ENCODE results near the gene SEMA6D. TPM values are rescaled to one million over a fixed set of nuclear protein-coding genes. Genes with fewer than 3 reads are reported as not detected.

SEMA6D gene
- total RNA-seq, 1 donor from 2014 or later, result 54.3 TPM

- H3K27ac Mint-ChIP-seq, result no peak overlapping the region
- no peaks in the 10 kb centered on the region for H3K36me3 Mint-ChIP-seq
- H3K9me3 Mint-ChIP-seq, result peaks cover 3% of the 10 kb centered on the region
- TF ChIP-seq CTCF (IDR thresholded peaks at IDR 0.05; ENCODE audit: unreplicated experiment), result no peak
- H3K4me1 Mint-ChIP-seq, result peaks cover 8% of the 10 kb centered on the region
- no peaks in the 10 kb centered on the region for H3K27me3 Mint-ChIP-seq (ENCODE audit: low read depth)
- DNase-seq (ENCODE audit: low spot score in 2 of 2, unreplicated experiment in 2 of 2), result no peak
- H3K4me3 Mint-ChIP-seq, result no peak overlapping the region
Measured at GRCh38 chr15:47784820-47785219, 67.5 kb downstream of the SEMA6D start.

GRCh38 chr15:47786371-47786770, 69.1 kb downstream of the SEMA6D start:
- no peaks in the 10 kb centered on the region for H3K27me3 Mint-ChIP-seq (ENCODE audit: low read depth)
- H3K27ac Mint-ChIP-seq, result no peak overlapping the region
- H3K4me1 Mint-ChIP-seq, result peaks cover 6% of the 10 kb centered on the region
- H3K36me3 Mint-ChIP-seq, result no peaks in the 10 kb centered on the region
- peaks cover 3% of the 10 kb centered on the region for H3K9me3 Mint-ChIP-seq
- DNase-seq (ENCODE audit: low spot score in 2 of 2, unreplicated experiment in 2 of 2), result no peak
- TF ChIP-seq CTCF (IDR thresholded peaks at IDR 0.05; ENCODE audit: unreplicated experiment), result no peak
- H3K4me3 Mint-ChIP-seq, result no peak overlapping the region

GRCh38 chr15:47787875-47788274, 70.6 kb downstream of the SEMA6D start:
- H3K4me3 Mint-ChIP-seq, result no peak overlapping the region
- H3K27me3 Mint-ChIP-seq (ENCODE audit: low read depth), result no peaks in the 10 kb centered on the region
- H3K27ac Mint-ChIP-seq, result no peak overlapping the region
- H3K4me1 Mint-ChIP-seq, result peaks cover 6% of the 10 kb centered on the region
- H3K36me3 Mint-ChIP-seq, result no peaks in the 10 kb centered on the region
- TF ChIP-seq CTCF (IDR thresholded peaks at IDR 0.05; ENCODE audit: unreplicated experiment), result no peak
- H3K9me3 Mint-ChIP-seq, result peaks cover 3% of the 10 kb centered on the region
- no peak for DNase-seq (ENCODE audit: low spot score in 2 of 2, unreplicated experiment in 2 of 2)

- no peak overlapping the region for H3K27ac Mint-ChIP-seq
- no peaks in the 10 kb centered on the region for H3K9me3 Mint-ChIP-seq
- no peak for TF ChIP-seq CTCF (IDR thresholded peaks at IDR 0.05; ENCODE audit: unreplicated experiment)
- no peak for DNase-seq (ENCODE audit: low spot score in 2 of 2, unreplicated experiment in 2 of 2)
- H3K27me3 Mint-ChIP-seq (ENCODE audit: low read depth), result no peaks in the 10 kb centered on the region
- no peak overlapping the region for H3K4me3 Mint-ChIP-seq
- no peaks in the 10 kb centered on the region for H3K36me3 Mint-ChIP-seq
- H3K4me1 Mint-ChIP-seq, result peaks cover 6% of the 10 kb centered on the region
Measured at GRCh38 chr15:47788685-47789084, 71.4 kb downstream of the SEMA6D start.

- H3K9me3 Mint-ChIP-seq, result no peaks in the 10 kb centered on the region
- no peak overlapping the region for H3K27ac Mint-ChIP-seq
- H3K36me3 Mint-ChIP-seq, result no peaks in the 10 kb centered on the region
- peaks cover 6% of the 10 kb centered on the region for H3K4me1 Mint-ChIP-seq
- no peak for TF ChIP-seq CTCF (IDR thresholded peaks at IDR 0.05; ENCODE audit: unreplicated experiment)
- H3K27me3 Mint-ChIP-seq (ENCODE audit: low read depth), result no peaks in the 10 kb centered on the region
- no peak for DNase-seq (ENCODE audit: low spot score in 2 of 2, unreplicated experiment in 2 of 2)
- H3K4me3 Mint-ChIP-seq, result no peak overlapping the region
Measured at GRCh38 chr15:47791161-47791560, 73.9 kb downstream of the SEMA6D start.

GRCh38 chr15:47792231-47792630, 74.9 kb downstream of the SEMA6D start:
- Mint-ChIP-seq H3K27ac (no peak overlapping the region), H3K36me3 (no peaks in the 10 kb centered on the region), H3K4me1 (peaks cover 3% of the 10 kb centered on the region), H3K4me3 (no peak overlapping the region), H3K27me3 (ENCODE audit: low read depth) (no peaks in the 10 kb centered on the region), H3K9me3 (no peaks in the 10 kb centered on the region)
- TF ChIP-seq CTCF (IDR thresholded peaks at IDR 0.05; ENCODE audit: unreplicated experiment), result no peak
- DNase-seq (ENCODE audit: low spot score in 2 of 2, unreplicated experiment in 2 of 2), result no peak
